MM.1S (cell line): ENCODE data around the gene EPG5.

Experiments used
- CTCF ChIP-seq: fragments of 300-600 bp; sonication (generic); IDR thresholded peaks from 2 replicates; pipeline ENCODE4 v1.5.1; 2016; ENCODE audit warnings: antibody characterized with exemption, low read length, mixed read lengths
- EZH2 ChIP-seq: fragments of 300-600 bp; sonication (generic); optimal IDR thresholded peaks from 2 replicates; pipeline ENCODE3; 2017; ENCODE audit warnings: low read depth, mild to moderate bottlenecking, antibody characterized with exemption, low read length, mixed read lengths
- EZH2phosphoT487 ChIP-seq: fragments of 300-600 bp; sonication (generic); IDR thresholded peaks from 2 replicates; pipeline ENCODE4 v1.6.1; 2018; ENCODE audit warnings: antibody characterized with exemption, low read length

GRCh38 chr18:45845410-45845809, 121.7 kb downstream of the EPG5 start:
- no peak for TF ChIP-seq EZH2
- TF ChIP-seq CTCF = no peak
- no peak for TF ChIP-seq EZH2phosphoT487
